ENCODE measurements around the gene B3GALT6. TPM values are rescaled to one million over a fixed set of nuclear protein-coding genes. Genes with fewer than 3 reads are reported as not detected.

The B3GALT6 gene
- total RNA-seq, 2 donors from 2014 or later: 18.4 to 35.6 TPM

DNA sequence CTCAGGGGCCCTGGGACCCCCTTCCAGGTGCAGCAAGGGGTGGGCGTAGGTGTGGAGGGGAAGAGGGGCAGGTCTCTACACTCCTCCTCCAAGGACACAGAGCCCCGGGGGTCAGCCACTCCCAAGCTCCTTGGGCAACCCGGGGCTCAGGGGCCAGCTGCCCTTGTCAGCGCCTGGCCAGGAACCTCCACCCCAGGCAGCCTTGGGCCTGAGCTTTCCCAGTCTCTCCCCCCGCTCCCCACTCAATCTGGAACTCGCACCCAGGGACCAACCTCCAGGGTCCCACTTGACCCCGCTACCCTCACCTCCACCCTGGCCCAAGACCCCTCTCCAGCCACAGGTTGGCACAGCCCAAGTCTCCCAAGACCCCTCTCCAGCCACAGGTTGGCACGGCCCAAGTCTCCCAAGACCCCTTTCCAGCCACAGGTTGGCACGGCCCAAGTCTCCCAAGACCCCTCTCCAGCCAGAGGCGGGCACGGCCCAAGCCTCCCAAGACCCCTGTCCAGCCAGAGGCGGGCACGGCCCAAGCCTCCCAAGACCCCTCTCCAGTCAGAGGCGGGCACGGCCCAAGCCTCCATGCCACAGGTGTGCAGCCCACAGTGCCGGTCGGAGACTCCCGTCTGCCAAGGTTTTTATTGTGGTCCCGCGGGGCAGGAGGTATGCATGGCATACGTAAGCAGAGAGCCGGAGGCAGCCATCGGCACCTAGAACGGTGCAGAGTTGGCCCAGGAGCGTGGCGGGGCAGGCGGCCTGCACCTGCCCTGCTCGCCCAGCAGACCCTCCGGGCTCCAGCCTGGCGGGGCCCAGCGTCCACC lies 21.1 kb upstream of the B3GALT6 start:
- H3K27me3 ChIP-seq: peaks cover 0 to 12% of the 10 kb centered on the region in 2 donors
- WGBS, 2 donors: 92 to 96% methylated on average over 9 to 28 of the region's 31 CpGs
- no peak for DNase-seq

DNA sequence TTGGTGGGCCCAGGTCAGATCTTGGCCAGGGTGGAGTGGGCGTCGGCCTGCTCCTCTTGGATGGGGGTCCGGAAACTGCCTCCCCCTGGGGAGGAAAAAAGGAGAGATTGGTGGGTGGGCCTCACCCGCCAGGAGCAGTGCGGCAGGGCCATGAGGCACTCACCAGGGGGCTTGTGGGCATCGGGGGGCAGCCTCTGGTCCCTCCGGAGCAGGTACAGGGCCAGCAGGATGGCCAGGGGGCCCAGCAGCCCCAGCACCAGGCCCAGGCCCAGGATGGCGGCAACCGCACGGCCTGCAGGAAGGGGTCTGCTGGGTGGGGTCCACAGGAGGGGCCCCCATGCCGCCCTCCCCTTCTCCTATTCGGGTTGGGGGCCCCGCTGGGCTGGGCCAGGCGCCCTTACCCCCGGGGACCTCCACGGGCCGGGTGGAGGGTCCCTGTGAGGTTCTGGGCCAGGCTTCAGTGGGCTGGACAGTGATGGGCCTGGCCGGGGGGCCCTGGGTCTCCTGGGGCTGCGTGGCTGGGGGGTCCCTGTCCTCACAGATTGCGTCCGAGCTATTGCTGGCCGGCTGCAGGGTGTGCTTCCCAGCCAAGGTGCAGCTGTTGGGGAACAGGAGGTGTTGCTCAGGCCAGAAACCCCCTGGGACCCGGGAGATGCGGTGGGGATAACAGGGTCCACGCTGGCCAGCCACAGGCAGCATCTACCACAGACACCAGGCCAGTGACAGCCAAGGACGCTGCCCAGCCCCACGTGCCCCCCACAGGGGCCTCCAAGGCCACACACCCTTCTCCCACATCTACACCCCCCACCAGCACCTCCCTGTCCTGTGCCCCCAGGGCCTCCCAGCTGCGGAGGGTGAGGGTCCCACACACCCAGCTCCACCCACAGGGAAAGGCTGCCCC lies 20.2 kb upstream of the B3GALT6 start:
- 82 to 89% methylated on average over 3 to 21 of the region's 28 CpGs for WGBS, 2 donors
- H3K4me1 ChIP-seq: peaks cover 5% of the 10 kb centered on the region
- no peak for ATAC-seq
- no peak overlapping the region for H3K27ac ChIP-seq
- no peaks in the 10 kb centered on the region for H3K9me3 ChIP-seq
- peaks cover 0 to 2% of the 10 kb centered on the region in 2 donors for H3K36me3 ChIP-seq (replicated peaks in 1 of 2; ENCODE audit: insufficient read depth in 1 of 2, low read depth in 2 of 2)
- intact Hi-C loops (cut with DNase I): no loop called here
- peaks cover 0 to 9% of the 10 kb centered on the region in 2 donors for H3K27me3 ChIP-seq
- H3K4me3 ChIP-seq: no peak overlapping the region
- DNase-seq: no peak
- TF ChIP-seq, protein P1, sequence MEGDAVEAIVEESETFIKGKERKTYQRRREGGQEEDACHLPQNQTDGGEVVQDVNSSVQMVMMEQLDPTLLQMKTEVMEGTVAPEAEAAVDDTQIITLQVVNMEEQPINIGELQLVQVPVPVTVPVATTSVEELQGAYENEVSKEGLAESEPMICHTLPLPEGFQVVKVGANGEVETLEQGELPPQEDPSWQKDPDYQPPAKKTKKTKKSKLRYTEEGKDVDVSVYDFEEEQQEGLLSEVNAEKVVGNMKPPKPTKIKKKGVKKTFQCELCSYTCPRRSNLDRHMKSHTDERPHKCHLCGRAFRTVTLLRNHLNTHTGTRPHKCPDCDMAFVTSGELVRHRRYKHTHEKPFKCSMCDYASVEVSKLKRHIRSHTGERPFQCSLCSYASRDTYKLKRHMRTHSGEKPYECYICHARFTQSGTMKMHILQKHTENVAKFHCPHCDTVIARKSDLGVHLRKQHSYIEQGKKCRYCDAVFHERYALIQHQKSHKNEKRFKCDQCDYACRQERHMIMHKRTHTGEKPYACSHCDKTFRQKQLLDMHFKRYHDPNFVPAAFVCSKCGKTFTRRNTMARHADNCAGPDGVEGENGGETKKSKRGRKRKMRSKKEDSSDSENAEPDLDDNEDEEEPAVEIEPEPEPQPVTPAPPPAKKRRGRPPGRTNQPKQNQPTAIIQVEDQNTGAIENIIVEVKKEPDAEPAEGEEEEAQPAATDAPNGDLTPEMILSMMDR (IDR thresholded peaks at IDR 0.05): no peak
- TF ChIP-seq POLR2A (IDR thresholded peaks at IDR 0.05): no peak

More for the DNA sequence above, 21.1 kb upstream of the B3GALT6 start:
- intact Hi-C loops (cut with DNase I): no loop called here
- no peaks in the 10 kb centered on the region for H3K9me3 ChIP-seq
- no peak overlapping the region for H3K27ac ChIP-seq
- no peaks in the 10 kb centered on the region for H3K36me3 ChIP-seq (replicated peaks in 1 of 2; ENCODE audit: insufficient read depth in 1 of 2, low read depth in 2 of 2)
- no peak overlapping the region for H3K4me3 ChIP-seq
- TF ChIP-seq, protein P1 (IDR thresholded peaks at IDR 0.05): no peak
- no peak for TF ChIP-seq POLR2A (IDR thresholded peaks at IDR 0.05)
- peaks cover 14% of the 10 kb centered on the region for H3K4me1 ChIP-seq
- no peak for ATAC-seq

DNA sequence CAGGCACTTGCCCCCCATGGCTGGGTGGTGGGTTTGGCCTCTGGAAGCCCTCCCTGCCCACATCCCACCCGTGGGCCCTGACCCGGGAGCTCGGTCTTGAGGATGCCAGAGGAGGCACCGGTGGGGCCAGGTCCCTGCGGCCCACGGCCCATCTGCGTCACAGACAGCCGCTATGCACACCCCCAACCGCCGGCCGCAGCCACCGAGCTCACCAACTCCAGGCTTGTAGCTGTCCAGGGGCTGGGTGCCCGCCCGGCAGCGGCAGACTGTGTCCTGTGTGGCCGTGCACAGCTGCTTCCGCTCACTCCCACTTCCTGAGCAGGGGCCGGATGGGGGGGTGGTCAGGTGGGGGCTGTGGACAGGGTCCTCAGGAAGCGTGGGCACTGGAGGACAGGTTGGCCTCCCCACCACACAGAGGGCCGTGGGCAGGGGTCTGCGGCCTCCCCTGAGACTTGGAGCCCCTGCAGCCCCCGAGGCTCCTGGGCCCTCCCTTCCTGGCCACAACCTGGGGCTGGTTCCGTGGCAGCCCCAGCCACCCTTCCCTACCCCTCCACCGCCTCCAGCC lies 19.2 kb upstream of the B3GALT6 start:
- Histone ChIP-seq H3K4me1 (peaks cover 4% of the 10 kb centered on the region), H3K36me3 (replicated peaks in 1 of 2; ENCODE audit: insufficient read depth in 1 of 2, low read depth in 2 of 2) (peaks cover 0 to 2% of the 10 kb centered on the region in 2 donors), H3K27ac (no peak overlapping the region), H3K9me3 (no peaks in the 10 kb centered on the region), H3K4me3 (no peak overlapping the region), H3K27me3 (no peaks in the 10 kb centered on the region)
- WGBS, 2 donors: 61 to 67% methylated on average over 11 to 18 of the region's 24 CpGs
- TF ChIP-seq POLR2A (IDR thresholded peaks at IDR 0.05): no peak
- TF ChIP-seq, protein P1 (IDR thresholded peaks at IDR 0.05): no peak
- DNase-seq: peak in 1 of 4 donors; percentile 35
- ATAC-seq: peak; percentile 25
- intact Hi-C loops (cut with DNase I): no loop called here

DNA sequence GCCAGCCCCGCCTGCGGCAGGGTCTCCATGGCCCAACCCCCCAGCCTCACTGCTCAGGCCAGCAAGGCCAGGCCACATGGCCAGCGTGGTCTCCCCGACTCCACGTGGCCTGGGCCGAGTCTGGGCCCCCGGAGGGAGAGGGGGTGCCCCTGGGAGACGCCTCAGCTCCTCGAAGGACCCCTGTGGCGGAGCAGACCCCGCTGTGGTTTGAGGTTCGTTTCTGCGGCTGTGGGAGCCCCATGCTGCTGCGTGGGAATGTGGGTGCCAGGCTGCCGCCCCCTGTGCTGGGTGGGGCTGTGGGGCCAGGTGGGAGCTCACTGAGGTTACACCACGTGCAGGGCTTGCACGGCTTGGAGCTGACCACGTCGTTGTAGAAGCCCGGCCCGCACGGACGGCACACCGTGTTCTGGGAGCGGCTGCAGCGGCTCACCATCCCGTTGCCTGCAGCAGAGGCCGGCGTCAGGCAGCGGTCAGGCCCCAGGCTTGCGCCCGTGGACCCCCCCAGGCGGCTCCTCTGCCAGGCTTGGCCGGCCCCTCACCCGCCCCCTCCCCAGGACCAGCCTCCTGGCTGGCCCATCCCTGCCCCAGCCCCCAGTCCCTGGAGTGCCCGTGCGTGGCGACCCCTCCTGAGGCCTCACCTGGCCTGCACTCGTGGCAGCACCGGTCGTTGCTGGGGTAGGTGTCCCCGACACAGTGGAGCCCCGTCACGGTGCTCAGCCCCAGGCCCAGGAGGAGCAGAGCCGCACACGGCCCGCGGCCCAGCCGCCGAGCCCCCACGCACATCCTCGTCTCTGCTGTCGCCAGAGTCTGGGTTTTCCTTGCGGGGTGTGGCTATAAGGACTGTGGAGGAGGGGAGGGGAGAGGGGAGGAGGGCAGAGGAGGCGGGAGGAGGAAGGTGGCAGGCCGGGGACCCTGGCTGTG lies 18.4 kb upstream of the B3GALT6 start, which contains the start of gene TNFRSF4:
Gene TNFRSF4, minus strand, starts transcription at position 809 of the 921 bp plus-strand sequence. Its CDS starts 26 bp downstream, at position 783.
- intact Hi-C loops (cut with DNase I): no loop called here
- Histone ChIP-seq H3K36me3 (replicated peaks in 1 of 2; ENCODE audit: insufficient read depth in 1 of 2, low read depth in 2 of 2) (peaks cover 0 to 2% of the 10 kb centered on the region in 2 donors), H3K27me3 (no peaks in the 10 kb centered on the region), H3K4me3 (no peak within 1 kb of the TSS), H3K27ac (no peak within 1 kb of the TSS), H3K9me3 (no peaks in the 10 kb centered on the region), H3K4me1 (no peaks in the 10 kb centered on the region)
- TF ChIP-seq, protein P1 (IDR thresholded peaks at IDR 0.05): no peak
- no peak for TF ChIP-seq POLR2A (IDR thresholded peaks at IDR 0.05)
- DNase-seq: no peak
- ATAC-seq: no peak
- 55 to 66% methylated on average over 23 to 24 of the region's 56 CpGs for WGBS, 2 donors

Measured in body of pancreas (tissue), 4 donors.